ENCODE results near the gene AFAP1L1.

Gene AFAP1L1

DNA sequence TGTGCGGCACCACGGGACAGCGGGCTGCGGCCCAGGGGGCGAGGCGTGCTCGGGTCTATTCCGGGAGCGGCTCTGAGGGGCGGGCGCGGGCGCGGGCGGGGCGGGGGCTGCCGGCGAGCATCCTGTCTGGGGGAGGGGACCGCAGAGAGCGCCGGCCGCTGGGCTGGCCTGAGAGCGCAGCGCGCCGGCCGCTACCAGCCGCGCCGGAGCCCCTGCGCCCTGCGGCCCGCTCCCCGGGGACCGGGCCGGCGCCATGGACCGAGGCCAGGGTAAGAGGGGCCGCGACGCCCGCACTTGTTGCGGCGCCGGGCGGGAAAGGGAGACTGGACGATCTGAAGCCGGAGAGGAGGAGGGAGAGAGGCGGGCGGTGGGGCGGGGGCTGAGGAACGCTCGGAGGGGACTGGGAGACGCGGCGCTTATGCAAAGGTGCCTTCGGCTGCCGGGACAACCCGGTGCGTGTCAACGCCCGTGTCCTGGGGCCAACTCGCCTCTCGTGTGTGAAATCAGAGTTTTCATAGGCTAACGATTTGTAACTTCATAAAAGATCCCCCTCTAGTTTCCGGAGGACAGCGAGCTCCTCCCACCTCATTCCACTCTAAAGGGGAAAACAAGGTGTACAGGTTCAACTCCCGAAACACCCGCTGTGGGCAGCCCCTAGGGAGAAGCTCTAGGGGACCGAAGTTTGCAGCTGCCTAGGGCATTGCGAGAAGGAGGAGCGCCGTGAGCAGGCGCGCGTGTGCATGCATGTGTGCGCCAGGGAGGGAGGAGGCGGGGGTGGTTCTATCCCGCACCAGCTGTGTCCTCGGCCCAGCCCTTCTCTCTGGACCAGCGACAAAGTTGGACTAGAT, at the start of gene AFAP1L1:
TSS of gene AFAP1L1 (plus strand) at position 144 of the 848 bp plus-strand sequence. CDS start at position 254, 110 bp downstream.
- Histone ChIP-seq H3K36me3 (ENCODE audit: control insufficient read depth, insufficient read depth, low read length) (no peaks in the 10 kb centered on the region), H3K9ac (ENCODE audit: low read length) (no peak within 1 kb of the TSS), H3K27ac (ENCODE audit: low read depth, low read length) (no peak within 1 kb of the TSS), H3K4me3 (ENCODE audit: low read length) (peak within 1 kb of the TSS; percentile 75), H3K4me1 (ENCODE audit: control insufficient read depth, insufficient read depth, low read length) (no peaks in the 10 kb centered on the region), H3K27me3 (ENCODE audit: control insufficient read depth, insufficient read depth, low read length) (no peaks in the 10 kb centered on the region)

DNA sequence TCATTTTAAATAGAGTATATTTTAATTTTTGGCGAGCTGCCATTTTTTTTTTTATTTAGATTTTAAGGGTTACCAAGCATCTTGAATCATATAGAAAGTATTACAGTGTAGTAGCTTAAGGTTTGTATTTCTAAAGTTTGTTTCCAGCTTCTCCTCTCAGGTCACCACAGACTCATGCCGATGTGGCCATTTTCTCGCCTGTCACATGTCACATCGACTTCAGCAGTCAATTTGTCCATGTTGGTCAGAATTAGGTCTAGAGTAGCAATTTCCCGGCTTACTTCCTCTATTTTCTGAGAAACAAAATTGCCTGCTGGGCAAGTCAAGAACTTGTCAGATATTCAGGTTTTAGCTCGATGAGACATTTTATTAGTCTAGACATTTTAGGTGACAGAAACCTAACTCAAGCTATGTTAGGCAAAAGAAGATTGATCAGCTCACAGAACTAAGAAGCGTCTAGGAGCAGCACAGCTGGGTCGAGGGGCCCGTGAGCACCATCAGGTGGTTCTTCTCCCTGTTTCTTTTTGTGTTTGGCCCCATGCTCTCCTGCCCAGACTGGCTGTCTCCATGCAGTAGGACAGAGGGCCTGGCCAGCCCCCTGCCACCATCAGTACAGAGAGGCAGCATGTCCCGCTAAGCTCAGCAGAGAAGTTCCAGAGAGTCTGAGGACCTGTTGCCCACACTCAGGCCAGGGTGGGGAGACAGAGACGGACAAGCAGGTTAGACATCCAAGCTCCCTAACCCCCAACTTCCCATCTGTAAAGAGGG, 48.4 kb upstream of the AFAP1L1 start:
- H3K4me3 ChIP-seq (ENCODE audit: low read length) = no peak overlapping the region
- H3K27ac ChIP-seq (ENCODE audit: low read depth, low read length) = no peak overlapping the region
- H3K27me3 ChIP-seq (ENCODE audit: control insufficient read depth, insufficient read depth, low read length) = no peaks in the 10 kb centered on the region
- no peaks in the 10 kb centered on the region for H3K36me3 ChIP-seq (ENCODE audit: control insufficient read depth, insufficient read depth, low read length)
- no peaks in the 10 kb centered on the region for H3K4me1 ChIP-seq (ENCODE audit: control insufficient read depth, insufficient read depth, low read length)
- H3K9ac ChIP-seq (ENCODE audit: low read length) = no peak overlapping the region

DNA sequence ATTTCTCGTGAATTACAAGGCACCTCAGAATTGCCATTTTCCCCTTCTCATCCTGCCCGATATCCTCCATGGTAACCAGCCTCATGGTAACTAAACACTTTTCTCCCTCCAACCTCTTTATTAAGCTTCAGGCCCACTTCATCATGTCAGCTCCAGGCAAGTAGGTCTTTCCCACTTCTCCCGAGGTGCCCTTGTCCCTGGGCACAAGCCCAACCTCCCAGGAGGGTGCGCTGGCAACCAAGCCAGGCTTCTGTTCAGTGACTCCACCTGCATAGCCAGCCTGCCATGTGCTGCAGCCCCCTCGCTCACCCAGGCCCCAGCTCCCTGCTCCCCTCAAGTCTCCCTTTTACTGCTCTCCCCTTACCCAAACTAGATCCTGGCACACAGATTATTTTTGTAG, 47.4 kb upstream of the AFAP1L1 start:
- no peaks in the 10 kb centered on the region for H3K27me3 ChIP-seq (ENCODE audit: control insufficient read depth, insufficient read depth, low read length)
- H3K4me1 ChIP-seq (ENCODE audit: control insufficient read depth, insufficient read depth, low read length) = peaks cover 1% of the 10 kb centered on the region
- H3K27ac ChIP-seq (ENCODE audit: low read depth, low read length) = no peak overlapping the region
- no peaks in the 10 kb centered on the region for H3K36me3 ChIP-seq (ENCODE audit: control insufficient read depth, insufficient read depth, low read length)
- H3K9ac ChIP-seq (ENCODE audit: low read length) = no peak overlapping the region
- no peak overlapping the region for H3K4me3 ChIP-seq (ENCODE audit: low read length)

DNA sequence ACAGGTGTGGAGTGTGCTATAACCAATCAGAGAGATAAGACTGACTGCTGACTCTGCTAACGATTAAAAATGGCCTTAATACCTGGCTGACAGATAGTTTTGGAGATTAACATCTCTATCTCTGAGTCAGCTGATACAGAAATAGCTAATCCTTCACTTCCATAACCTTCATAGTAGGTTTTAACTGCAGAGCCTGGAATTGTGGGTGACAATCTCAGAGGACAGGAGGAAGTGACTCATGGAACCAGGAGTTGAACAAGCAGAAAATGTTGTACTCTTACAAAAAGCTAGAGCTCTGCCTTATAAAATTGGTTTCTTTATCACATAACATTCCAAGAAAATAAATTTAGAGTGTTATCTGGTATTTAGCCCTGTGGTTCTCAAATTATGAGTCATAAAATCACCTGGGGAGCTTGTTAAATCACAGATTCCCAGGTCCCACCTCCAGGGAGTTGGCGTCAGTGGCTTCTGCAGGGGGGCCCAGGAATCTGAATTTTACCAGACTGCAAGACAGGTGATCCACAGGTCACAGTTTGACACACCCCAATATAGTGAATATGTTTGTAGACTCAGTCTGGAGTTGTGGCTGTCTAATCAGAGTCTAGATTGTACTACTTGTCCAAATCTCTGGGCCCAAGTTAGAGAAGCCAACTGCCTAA, 44.4 kb upstream of the AFAP1L1 start:
- no peak overlapping the region for H3K27ac ChIP-seq (ENCODE audit: low read depth, low read length)
- peaks cover 2% of the 10 kb centered on the region for H3K4me1 ChIP-seq (ENCODE audit: control insufficient read depth, insufficient read depth, low read length)
- no peak overlapping the region for H3K4me3 ChIP-seq (ENCODE audit: low read length)
- no peak overlapping the region for H3K9ac ChIP-seq (ENCODE audit: low read length)
- H3K36me3 ChIP-seq (ENCODE audit: control insufficient read depth, insufficient read depth, low read length) = no peaks in the 10 kb centered on the region
- H3K27me3 ChIP-seq (ENCODE audit: control insufficient read depth, insufficient read depth, low read length) = no peaks in the 10 kb centered on the region

DNA sequence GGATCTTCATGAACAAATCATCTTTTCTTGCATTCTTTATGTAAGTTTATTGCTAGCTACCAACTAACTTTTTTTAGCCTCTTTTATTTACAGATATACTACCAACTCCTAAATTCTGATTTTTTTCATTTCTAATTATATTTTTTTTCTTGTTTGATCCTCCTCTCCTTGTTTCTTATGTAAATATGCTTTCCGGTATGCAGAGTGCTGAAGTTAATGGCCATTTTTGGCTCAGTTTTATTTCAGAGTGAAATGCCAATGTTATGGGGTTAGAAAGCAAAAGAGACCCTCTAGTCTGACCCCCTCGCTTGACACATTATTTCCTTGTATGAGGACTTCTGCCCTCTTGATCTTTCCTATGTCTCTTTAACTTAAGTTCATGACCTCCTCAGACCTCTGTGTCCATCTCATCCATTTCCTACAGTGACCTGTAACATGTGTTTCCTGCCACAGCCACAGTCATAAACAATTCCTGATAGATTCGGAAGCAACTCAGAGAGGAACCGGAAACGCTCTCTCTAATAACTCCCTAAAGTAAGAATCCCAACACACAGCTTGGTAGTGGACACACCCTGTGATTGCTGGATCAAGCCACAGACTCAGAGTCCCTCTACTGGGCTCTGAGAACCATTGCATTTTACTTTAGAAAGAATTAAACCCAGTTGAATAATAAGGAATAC, 42.9 kb upstream of the AFAP1L1 start:
- Histone ChIP-seq H3K9ac (ENCODE audit: low read length) (no peak overlapping the region), H3K36me3 (ENCODE audit: control insufficient read depth, insufficient read depth, low read length) (no peaks in the 10 kb centered on the region), H3K4me3 (ENCODE audit: low read length) (no peak overlapping the region), H3K27me3 (ENCODE audit: control insufficient read depth, insufficient read depth, low read length) (no peaks in the 10 kb centered on the region), H3K4me1 (ENCODE audit: control insufficient read depth, insufficient read depth, low read length) (peaks cover 2% of the 10 kb centered on the region), H3K27ac (ENCODE audit: low read depth, low read length) (no peak overlapping the region)

DNA sequence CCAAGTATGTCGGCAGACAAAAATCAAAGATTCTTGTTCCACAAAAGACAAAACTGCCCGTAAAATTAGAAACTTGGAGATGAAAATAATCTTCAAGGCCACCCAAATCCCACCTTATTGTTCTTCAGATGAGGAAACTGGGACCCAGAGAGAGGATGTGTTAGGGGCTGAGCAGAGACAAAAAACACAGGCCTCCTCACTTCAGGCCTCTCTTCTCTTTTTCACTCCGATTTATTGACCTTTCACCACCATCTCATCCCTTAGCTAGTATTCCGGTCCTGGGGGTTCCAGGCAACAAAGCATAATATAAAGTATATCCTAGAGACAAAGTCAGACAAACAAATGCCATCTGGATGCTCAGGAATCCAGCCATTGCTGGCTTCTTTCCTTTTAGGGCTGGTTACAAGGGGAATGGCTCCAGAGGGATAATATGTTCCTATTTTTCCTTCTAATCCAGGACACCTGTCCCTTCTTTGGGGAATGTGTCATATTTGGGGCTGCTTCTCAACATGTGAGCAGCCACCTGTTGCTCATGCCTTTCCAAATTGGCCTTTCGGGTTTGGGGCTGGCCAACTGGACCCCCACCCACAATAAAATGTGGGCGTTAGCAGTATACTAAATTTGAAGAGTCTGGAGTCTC, 42.2 kb upstream of the AFAP1L1 start:
- Histone ChIP-seq H3K4me1 (ENCODE audit: control insufficient read depth, insufficient read depth, low read length) (peaks cover 2% of the 10 kb centered on the region), H3K36me3 (ENCODE audit: control insufficient read depth, insufficient read depth, low read length) (no peaks in the 10 kb centered on the region), H3K27ac (ENCODE audit: low read depth, low read length) (no peak overlapping the region), H3K9ac (ENCODE audit: low read length) (no peak overlapping the region), H3K4me3 (ENCODE audit: low read length) (no peak overlapping the region), H3K27me3 (ENCODE audit: control insufficient read depth, insufficient read depth, low read length) (no peaks in the 10 kb centered on the region)

DNA sequence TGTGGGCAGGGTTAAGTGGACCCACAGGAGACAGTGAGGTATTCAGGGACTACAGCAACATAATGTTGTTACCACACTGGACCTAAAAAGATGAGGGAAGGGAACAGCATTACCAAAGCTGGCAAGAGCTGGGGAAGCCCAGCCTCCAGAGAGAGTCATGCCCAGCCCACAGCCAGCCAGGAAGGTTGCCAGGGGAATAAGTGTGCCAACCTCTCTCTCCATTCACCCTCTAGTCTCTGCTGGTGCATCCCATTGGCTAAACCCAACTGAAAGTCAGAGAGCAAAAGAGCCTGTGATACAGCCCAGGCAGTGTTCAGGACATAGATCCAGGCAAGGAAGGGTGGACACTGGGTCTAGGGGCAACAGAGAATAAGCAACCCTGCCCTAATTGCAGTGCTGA, 35.8 kb upstream of the AFAP1L1 start:
- no peak overlapping the region for H3K27ac ChIP-seq (ENCODE audit: low read depth, low read length)
- H3K9ac ChIP-seq (ENCODE audit: low read length) = no peak overlapping the region
- H3K4me3 ChIP-seq (ENCODE audit: low read length) = no peak overlapping the region
- H3K36me3 ChIP-seq (ENCODE audit: control insufficient read depth, insufficient read depth, low read length) = no peaks in the 10 kb centered on the region
- H3K27me3 ChIP-seq (ENCODE audit: control insufficient read depth, insufficient read depth, low read length) = no peaks in the 10 kb centered on the region
- no peaks in the 10 kb centered on the region for H3K4me1 ChIP-seq (ENCODE audit: control insufficient read depth, insufficient read depth, low read length)

DNA sequence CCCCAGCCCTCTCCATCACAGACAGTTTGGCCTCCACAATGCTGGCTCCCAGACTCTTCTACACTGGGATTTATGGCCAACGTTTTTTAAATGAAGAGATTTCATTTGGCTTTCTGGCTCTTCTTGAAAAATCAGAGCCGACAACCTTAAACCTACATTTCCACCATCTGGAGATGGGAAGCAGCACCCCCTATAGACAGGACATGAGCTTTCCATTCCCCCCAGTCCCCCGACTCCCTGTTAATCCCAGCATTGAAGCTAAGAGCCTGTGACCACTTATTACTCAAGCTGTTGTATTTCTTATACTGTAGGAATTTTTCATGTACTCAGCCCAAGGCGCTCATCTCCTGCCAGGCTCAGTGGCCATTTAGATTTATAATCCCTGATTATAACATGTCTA, 34.0 kb upstream of the AFAP1L1 start:
- no peaks in the 10 kb centered on the region for H3K36me3 ChIP-seq (ENCODE audit: control insufficient read depth, insufficient read depth, low read length)
- H3K27ac ChIP-seq (ENCODE audit: low read depth, low read length) = no peak overlapping the region
- H3K27me3 ChIP-seq (ENCODE audit: control insufficient read depth, insufficient read depth, low read length) = no peaks in the 10 kb centered on the region
- H3K9ac ChIP-seq (ENCODE audit: low read length) = no peak overlapping the region
- no peak overlapping the region for H3K4me3 ChIP-seq (ENCODE audit: low read length)
- H3K4me1 ChIP-seq (ENCODE audit: control insufficient read depth, insufficient read depth, low read length) = no peaks in the 10 kb centered on the region

DNA sequence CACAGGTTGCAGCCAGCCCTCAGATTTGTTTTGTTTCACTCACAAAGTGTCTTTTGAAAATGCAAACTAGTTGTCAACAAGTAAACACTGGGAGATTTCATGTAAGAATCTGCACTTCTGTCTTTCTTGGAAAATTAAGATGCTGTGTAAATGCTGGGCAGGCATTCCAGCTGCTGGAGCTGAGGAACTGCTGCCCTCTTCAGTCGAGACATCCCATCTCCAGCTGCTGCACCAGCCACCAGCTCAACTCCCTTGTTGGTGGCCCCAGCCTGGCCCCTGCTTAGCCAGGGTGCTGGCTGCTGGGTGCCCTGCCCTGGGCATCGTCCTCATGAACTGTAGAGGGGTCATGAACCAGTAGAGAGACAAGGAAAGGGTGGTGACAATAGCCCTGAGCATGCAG, 33.1 kb upstream of the AFAP1L1 start:
- H3K4me1 ChIP-seq (ENCODE audit: control insufficient read depth, insufficient read depth, low read length) = no peaks in the 10 kb centered on the region
- H3K36me3 ChIP-seq (ENCODE audit: control insufficient read depth, insufficient read depth, low read length) = no peaks in the 10 kb centered on the region
- H3K4me3 ChIP-seq (ENCODE audit: low read length) = no peak overlapping the region
- H3K27ac ChIP-seq (ENCODE audit: low read depth, low read length) = no peak overlapping the region
- H3K9ac ChIP-seq (ENCODE audit: low read length) = no peak overlapping the region
- H3K27me3 ChIP-seq (ENCODE audit: control insufficient read depth, insufficient read depth, low read length) = no peaks in the 10 kb centered on the region

DNA sequence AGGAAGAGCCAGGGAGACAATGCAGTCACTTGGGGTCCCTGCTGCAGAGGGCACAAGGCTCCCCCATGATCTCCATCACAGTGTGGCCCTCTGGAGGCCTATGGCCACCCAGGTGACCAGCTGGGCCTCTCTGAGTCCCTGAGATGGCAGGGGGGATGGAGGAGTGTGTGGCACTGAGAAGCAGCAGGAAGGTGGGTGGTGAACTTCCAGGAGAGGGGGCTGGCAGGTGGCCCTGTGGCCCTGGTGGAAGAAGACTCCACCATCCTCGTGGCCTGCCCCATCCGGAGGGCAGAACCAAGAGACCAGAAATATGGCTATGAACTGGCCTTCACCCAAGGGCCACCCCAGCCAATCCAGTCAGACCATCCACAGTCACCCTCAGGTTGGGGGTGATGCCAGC, 31.7 kb upstream of the AFAP1L1 start:
- Histone ChIP-seq H3K9ac (ENCODE audit: low read length) (no peak overlapping the region), H3K27ac (ENCODE audit: low read depth, low read length) (no peak overlapping the region), H3K36me3 (ENCODE audit: control insufficient read depth, insufficient read depth, low read length) (no peaks in the 10 kb centered on the region), H3K4me3 (ENCODE audit: low read length) (no peak overlapping the region), H3K4me1 (ENCODE audit: control insufficient read depth, insufficient read depth, low read length) (no peaks in the 10 kb centered on the region), H3K27me3 (ENCODE audit: control insufficient read depth, insufficient read depth, low read length) (no peaks in the 10 kb centered on the region)

DNA sequence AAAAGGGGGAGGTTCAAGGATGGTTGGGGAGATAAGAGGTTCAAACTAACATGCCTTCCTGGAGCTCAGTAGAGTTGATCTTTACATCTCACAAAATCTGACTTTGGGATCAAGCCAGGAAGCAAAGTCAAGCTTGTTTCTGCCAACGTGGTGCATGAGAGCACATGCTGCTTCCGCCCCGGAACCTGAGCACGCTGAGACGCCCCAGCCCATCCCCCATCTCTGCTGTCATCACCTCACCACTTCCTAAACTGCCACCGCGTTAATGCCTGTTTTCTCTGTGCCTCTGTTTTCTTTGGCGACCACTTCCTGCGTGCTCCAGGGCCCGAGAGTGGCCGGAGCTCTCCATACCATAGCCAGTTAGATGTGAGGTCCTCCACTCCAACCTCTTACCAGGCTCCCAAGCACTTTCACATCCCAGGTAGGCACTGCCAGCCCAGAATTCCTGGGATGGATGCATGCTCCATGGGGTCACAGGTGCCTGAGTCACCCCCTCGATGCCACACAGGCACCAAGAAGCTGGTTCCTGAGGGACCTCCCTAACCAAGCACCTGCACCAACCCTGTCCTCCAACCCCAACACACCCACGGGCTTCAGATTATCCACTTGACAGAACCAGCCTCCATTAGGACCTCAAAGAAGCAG, 31.2 kb upstream of the AFAP1L1 start:
- no peak overlapping the region for H3K4me3 ChIP-seq (ENCODE audit: low read length)
- no peak overlapping the region for H3K9ac ChIP-seq (ENCODE audit: low read length)
- no peaks in the 10 kb centered on the region for H3K27me3 ChIP-seq (ENCODE audit: control insufficient read depth, insufficient read depth, low read length)
- no peak overlapping the region for H3K27ac ChIP-seq (ENCODE audit: low read depth, low read length)
- H3K4me1 ChIP-seq (ENCODE audit: control insufficient read depth, insufficient read depth, low read length) = no peaks in the 10 kb centered on the region
- H3K36me3 ChIP-seq (ENCODE audit: control insufficient read depth, insufficient read depth, low read length) = no peaks in the 10 kb centered on the region

Measured in rectal smooth muscle tissue (tissue), 1 donor.